Activated CD4-positive, alpha-beta T cell treated with anti-CD3 and anti-CD28 coated beads for 4 hours (primary cell): ENCODE data around the gene KIF5B.
"Not testable (repeated sequence)": the region's sequence is repeated elsewhere in the genome, so short reads cannot be mapped to it uniquely, and the experiment has no call there.

Experiments used
- DNase-seq, 2 donors: peaks; one replicate each; pipeline ENCODE4 v3.0.0-alpha.2; 2020

Gene KIF5B

DNA sequence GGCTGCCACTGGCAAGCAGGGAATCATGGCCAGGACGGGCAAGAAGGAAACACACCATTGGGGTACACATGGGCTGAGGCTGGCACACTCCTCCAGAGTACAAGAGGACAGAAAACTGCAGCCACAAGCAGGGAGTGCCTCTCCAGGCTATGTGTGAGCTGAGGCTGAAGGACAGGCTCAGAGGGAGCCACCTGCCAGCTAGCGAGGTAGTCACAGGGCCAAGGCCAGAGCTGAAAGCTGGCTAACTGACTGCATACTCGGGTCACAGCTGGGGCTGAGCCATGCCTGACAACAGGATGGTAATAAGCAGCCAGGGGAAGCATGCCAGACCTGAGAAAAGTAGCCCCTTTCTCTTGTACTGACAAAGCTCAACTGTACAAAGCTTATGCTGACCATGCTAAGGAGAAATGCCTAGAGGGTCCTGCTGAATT, 52.0 kb downstream of the KIF5B start:
- DNase-seq, result no peak

DNA sequence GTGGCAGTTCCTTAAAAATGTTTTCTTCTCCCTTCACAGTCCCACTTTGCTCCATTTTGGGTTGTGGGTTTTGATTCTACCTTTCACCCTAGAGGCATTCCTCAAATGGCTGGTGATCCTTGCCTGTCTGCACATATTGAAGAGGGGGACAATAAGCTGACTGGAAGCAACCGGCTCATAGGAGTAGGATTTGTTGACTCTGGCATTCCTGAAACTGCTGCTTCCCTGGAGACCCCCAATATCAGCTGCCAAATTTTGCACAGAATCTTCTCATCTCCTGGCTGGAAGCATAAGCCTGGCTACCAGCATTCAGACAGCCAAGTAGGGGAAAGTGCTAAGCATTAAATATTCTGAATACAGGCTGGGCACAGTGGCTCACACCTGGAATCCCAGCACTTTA, 53.7 kb downstream of the KIF5B start:
- no peak for DNase-seq

DNA sequence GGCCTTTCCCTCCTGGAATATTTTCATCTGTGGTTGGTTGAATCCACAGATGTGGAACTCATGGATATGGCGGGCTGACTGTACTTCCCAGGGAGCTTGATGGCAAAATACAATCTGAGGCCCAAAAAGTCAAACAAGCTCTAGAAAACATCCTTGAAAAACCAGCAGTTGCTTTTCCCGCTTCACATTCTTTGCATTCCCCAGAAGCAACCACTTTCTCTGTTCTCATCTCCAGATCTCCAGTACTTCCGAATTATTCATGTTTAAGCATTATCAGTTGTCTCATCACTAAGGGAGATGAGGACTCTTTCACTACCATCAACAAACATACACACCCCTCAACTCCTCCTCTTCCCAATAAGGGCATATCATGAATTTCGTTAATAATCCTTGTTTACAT, 55.3 kb downstream of the KIF5B start:
- DNase-seq, result no peak

DNA sequence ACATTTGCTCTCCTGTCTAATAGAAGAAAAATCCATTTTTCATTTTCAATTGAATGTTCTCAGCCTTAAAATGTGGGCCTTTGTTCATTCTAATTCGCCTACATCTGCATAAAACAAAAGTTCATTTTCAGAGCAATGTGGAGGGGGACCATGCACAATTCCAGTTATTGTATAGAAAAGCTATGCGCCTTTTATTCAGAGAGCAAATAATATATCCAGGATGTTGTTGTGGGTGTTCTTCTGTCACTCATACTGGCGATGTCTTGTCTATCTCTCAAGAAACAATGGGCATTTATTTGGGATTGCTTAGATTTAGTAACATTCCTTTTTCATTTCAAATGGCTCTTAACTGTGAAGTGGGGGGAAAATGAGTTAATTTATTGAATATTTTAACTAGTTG, 56.4 kb downstream of the KIF5B start:
- DNase-seq, result no peak

DNA sequence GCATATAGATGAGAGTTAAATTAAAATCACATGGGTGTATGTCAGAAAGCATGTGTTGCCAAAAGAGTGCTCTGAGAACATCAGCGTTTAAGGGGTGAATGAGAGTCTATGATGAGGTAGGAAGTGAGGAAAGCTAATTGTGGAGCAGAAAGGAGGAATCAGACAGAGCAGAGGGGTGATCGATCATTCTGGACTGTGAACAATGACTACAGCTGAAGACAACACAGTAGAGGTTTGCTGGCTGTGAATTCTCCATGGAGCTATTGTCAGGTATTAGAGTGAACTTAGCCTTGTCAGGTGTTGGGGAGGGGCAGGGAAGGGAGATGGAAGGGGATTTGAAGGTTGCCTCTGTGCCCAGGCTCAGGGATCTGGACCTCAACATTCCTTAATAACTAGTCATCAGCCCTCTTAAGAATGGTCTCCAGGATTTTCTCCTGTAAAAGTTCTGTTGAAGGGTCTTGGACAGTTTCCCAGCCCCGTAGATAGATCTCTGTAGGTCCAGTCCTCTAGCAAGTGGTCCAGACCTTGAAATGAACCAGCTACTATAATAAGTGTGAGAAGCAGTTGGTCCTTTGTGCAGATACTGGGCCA, 57.1 kb downstream of the KIF5B start:
- DNase-seq, result no peak

DNA sequence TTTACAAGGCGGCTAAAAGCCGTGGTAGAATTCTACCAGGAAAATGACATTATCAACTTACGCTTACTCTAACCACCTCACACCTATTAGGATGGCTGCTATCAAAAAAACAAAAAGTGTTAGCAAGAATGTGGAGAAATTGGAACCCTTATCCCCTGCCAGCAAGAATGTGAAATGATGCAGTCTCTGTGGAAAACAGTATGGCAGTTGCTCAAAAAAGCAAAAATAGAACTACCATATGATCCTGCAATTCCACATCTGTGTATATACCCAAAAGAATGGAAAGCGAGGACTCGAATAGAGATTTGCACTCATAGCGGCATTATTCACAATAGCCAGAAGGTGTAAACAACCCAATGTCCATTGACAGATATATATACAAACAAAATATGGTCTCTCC, 61.3 kb downstream of the KIF5B start:
- DNase-seq, result no peak

DNA sequence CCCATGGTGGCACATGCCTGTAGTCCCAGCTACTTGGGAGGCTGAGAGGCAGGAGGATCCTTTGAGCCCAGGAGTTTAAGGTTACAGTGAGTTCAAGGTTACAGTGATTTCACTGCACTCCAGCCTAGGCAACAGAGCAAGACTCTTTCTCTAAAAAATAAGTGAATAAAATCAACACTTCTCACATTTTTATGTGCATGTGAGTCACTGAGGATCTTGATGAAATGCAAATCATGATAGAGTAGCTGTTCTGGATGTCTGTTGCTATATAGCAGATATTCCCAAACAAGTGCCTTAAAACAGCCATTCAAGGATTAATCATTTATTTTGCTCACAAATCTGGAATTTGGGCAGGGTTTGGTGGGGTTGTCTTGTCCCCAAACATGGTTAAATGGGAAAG, 65.3 kb downstream of the KIF5B start:
- no peak for DNase-seq

DNA sequence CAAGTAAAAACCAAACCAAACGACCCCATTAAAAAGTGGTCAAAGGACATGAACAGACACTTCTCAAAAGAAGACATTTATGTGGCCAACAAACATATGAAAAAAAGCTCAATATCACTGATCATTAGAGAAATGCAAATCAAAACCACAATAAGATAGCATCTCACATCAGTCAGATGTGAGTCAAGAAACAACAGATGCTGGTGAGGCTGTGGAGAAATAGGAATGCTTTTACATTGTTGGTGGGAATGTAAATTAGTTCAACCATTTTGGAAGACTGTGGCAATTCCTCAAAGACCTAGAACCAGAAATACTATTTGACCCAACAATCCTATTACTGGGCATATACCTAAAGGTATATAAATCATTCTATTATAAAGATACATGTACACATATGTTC, 68.4 kb downstream of the KIF5B start:
- DNase-seq, result not testable (repeated sequence)

DNA sequence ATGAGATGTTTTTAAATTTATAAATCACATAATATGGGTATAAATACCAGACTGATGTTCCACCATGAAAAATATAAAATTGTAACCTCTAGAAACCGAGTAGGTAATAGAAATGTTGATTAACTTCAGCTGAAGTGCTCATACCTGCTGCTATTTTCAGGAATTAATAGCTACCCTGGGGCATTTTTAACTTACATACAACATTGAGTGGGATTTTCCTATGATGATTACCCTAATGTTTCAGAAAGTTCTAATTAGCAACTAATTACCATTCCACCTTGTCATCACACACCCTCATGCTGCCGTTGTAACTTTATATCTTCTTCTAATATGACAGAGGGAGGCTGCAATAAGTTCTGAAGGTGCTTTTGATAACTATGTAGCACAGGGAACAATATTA, 74.1 kb downstream of the KIF5B start:
- no peak for DNase-seq

DNA sequence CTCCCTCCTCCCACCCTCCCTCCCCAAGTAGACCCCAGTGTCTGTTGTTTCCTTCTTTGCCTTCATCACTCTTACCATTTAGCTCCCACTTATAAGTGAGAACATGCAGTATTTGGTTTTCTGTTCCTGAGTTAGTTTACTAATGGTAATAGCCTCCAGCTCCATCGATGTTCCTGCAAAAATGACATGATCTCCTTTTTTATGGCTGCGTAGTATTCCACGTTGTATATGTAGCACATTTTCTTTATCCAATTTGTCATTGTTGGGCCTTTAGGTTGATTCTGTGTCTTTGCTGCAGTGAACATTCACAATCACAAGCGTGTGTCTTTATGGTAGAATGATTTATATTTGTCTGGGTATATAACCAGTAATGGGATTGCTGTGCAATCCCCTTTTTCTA, 75.8 kb downstream of the KIF5B start:
- DNase-seq, result no peak

DNA sequence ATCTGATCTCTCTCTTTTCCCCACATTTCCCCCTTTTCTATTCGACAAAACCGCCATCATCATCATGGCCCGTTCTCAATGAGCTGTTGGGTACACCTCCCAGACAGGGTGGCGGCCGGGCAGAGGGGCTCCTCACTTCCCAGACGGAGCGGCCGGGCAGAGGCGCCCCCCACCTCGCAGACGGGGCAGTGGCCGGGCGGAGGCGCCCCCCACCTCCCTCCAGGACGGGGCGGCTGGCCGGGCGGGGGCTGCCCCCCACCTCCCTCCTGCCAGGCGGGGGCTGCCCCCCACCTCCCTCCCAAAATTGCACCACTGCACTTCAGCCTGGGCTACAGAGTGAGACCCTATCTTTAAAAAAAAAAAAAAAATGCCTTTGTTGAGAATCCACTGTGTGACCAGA, 77.2 kb downstream of the KIF5B start:
- not testable (repeated sequence) for DNase-seq

DNA sequence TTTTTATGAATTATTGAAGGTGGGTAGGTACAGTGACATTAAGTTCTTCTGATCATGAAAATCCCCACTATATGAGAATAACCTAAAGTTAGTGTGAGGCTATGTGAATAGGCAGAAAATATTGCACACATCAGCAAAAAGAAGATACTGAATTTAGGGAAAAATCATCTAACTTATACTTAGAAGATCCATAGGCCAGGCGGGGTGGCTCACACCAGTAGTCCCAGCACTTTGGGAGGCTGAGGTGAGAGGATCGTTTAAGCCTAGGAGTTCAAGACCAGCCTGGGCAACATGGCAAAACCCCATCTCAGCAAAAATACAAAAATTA, 78.1 kb downstream of the KIF5B start:
- DNase-seq, result no peak

DNA sequence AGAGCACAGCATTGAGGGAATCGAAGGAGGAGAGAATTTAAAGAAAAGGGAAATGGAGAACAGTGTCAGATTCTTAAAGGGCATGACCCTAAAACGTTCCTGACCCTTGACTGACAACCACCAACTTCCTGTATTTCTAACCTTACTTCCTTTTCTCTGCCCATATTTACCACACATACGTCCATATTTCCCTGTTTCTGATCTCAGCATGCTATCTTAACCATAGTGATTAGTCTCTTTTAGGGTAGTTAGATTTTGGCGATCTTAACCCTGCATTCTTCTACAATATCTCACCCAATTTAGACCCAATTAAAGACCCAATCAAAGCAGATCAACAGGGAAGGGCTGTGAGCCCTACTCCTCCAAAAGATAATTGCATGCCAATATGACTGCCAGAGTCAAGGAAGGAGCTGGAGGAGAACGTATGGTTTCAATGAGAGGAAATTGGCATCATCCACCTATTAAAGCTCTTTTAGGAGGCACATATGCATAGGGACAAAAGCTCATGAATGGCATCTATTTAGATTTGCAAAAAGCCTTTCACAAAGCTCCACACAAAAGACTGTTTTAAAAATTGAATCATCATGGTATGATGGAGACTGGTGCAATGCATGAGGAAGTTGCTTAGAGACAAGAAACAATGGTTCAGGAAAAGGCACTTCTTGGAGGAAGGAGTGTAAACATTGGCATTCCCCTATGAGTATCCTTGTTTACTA, 78.6 kb downstream of the KIF5B start:
- DNase-seq, result no peak

DNA sequence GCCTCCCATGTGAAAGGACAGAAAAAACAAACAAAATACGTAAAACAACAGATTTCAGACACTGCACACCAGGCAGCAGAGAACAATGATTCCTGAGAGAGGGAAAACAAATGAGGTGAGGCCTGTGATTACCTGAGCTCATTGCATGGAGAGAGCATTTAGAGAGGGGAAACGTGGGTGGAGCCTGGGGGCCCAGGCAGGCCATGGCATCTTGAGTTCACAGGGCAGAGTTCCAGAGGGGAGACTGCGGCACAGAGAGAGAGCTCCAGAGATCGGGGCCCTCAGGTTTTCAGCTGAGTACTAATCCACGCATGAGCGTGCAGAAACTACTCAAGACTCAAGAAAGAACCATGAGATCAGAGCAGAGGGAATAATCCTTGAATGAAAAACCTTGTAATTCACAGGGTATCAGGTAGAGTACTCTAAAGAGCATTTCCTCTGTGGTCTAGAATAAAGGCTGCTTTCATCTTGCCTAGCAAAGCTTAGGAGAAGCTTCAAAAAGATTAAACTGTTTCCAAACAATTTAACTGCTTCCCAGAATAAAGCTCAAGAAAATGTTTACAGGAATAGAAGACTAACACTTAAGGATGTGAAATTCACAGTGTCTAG, 81.0 kb downstream of the KIF5B start:
- DNase-seq, result no peak

DNA sequence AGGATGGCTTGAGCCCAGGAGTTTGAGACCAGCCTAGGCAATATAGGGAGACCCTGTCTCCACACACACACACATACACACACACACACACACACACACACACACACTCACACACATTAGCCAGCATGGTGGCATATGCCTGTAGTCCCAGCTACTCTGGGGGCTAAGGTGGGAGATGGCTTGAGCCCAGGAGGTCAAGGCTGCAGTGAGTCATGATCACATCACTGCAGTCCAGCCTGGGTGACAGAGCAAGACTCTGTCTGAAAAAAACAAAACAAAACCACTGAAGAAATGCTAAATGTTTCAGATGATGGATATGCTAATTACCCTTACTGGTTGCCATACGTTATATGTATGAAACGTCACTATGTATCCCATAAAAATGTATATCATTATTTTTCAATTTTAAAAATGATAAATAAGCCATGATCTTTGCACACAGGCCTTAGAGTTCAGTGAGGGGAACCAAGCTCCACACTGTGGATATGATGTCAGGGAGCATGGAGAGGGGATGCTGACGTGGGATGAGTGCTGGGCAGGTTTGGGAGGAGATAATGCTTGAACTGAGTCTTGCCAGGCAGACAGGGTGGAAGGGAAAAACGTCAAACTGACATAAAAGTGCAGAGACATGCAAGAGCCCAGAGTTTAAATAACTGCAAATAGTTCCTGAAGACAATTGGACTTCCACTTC, 81.6 kb downstream of the KIF5B start:
- DNase-seq, result no peak

DNA sequence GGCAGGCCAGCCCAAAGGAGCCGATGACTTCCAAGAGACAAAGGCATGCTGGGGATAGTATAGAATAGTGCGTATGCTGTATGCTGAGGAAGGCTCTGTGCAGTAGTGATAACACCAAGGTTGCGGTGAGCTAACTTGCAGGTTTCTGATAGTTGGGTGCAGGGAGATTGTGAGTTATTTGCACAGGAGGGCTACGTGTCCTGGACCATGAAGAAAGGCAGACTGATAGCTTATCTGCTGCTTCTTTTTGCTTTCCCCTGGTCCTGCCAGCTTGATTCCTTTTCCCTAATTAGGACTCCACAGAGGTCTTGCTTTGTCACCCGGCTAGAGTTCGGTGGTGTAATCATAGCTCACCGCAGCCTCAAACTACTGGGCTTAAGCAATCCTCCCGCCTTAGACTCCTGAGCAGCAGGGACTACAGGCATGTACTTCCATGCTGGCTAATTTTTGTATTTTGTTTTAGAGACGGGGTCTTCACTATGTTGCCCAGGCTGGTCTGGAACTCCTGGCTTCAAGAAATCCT, 83.6 kb downstream of the KIF5B start:
- no peak for DNase-seq

DNA sequence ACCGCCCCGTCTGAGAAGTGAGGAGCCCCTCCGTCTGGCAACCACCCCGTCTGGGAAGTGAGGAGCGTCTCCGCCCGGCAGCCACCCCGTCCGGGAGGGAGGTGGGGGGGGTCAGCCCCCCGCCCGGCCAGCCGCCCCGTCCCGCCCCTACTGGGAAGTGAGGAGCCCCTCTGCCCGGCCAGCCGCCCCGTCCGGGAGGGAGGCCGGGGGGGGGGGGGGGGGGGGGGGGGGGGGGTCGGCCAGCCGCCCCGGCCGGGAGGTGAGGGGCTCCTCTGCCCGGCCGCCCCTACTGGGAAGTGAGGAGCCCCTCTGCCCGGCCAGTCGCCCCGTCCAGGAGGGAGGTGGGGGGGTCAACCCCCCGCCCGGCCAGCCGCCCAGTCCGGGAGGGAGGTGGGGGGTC, 86.4 kb downstream of the KIF5B start:
- not testable (repeated sequence) for DNase-seq

DNA sequence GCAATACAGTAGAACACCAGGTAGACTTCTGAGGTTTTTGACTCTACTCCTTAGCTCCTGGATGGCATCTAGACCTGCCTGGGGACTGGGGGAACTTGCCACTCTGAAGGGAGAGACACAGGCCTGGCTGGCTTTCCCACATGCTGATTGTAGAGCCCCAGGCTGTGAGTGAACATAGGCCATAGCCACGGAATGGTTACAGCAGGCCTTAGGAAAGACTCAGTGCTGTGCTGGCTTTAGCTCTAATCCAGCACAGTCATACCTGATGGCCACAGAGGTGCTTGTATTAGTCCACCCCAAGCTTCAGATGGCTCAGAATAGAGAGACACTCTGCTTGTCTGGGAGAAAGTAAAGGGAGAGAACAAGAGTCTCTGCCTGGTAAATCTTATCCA, 92.6 kb downstream of the KIF5B start:
- no peak for DNase-seq

DNA sequence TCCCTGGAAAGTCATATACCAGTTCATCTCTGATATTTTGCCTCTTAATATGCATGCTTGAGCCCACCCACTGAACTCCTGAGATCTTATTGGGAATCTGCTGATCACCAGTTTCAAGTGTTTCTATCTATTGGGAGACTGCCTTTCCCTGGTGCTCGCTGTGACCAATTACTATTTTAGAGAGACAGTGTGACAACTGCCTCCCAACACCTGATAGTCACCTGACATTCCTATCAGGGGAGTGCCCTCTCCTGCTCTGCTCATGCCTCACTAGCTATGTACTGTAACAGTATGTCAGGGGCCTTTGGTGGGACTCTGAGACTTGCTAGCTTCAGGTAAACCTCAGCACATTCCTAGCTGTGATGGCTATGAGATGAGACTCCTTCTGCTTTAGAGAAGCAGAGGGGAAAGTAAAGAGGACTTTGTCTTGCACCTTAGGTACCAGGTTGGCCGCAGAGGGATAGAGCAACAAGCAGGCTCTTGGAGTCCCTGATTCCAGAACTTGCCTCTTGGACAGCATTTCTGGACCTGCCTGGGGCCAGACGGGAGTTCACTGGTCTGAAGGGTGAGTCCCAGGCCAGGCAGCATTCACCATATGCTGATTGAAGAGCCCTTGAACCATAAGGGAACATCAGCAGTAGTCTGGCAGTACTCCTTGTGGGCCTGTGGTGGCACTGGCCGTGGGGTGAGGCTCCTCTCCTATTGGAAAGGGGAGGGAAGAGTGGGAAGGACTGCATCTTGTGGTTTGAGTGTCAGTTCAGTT, 93.2 kb downstream of the KIF5B start:
- no peak for DNase-seq

DNA sequence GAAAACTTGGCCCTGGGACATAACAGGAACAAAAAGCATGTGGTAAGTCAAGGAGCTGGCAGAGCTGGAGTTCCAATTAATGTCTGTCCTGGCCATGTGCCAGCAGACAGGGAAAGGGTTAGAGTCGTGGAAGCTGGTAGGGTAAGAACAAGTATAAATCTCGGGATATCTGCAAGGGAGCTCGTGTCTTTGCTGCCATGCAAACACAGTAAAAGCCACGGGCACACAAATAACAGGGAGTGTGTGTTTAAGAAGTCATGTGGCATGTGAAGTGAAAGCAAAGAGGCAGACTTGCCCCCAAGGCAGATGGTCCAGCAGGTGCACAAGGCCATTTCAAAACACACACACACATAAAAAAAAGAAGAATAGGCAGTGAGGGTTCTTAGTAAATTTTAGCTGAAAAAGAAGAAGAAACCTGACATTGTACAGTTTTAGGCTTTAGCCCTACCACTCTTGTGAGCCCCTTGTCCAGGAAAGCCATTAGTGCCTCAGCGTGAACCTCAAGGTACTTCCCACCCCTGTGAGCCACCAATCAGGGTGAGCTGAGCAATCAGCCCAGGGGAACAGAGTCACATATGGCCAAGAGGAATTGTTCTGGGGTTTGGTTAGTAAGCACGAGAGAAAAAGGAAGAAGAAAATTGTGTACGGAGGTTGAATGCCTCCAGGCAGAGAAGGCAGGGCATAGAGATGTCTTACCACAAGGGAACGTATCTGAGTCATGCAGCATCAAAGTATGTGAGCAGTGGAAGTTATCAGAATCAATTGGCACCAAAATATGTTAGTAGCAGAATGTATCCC, 94.7 kb downstream of the KIF5B start:
- DNase-seq, result no peak

DNA sequence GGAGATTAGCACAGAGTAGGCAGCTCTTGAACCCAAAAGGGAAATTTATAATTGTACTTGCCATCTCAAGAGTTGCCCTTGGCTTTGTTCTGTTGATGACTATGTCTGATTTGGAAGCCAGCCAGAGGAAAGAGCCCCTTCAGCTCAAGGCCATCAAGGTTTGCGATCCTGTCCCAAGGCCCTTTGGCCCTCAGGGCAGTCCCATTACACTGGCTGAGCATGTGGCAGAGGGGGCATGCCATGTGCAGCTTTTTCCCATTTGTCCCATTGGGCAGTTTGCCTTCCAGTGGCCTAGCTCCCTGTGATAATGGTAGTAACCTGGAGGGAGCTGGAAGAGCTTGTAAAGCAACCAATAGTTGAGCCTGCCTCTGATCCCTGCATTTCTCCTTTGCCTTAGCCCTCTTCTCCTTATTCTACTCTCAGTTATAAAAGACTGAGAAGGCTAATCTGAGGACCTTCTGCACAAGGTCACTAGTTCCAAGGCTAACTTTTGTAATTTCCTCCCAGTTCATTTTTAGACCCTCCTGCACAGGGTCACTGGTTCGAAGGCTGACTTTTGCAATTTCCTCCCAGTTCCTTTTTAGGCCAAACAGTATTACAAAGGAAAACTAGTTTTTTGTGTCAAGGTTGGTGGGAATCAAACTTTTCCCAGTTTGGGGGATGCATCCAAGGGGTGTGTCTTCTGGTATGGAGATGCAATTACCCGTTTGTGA, 96.6 kb downstream of the KIF5B start:
- no peak for DNase-seq
